Body of pancreas (tissue), 4 donors: ENCODE measurements around the gene UBQLN1. TPM values are rescaled to one million over a fixed set of nuclear protein-coding genes. Genes with fewer than 3 reads are reported as not detected.

Source experiments
- ATAC-seq: fragments of 150-250 bp; one replicate; pipeline ENCODE4 v1.9.1; 2016
- DNase-seq, 4 donors: peaks; one replicate each; pipeline ENCODE4 v3.0.0-alpha.2; 2019
- H3K27ac ChIP-seq, 4 donors: fragments of 200-600 bp; sonication (generic); 1 replicate in 3 of 4; 2 replicates in 1 of 4; pipeline versions ENCODE4 v1.5.1 to v1.6.1; 2016 to 2019; ENCODE audit warnings: mild to moderate bottlenecking in 1 of 4, mixed read lengths in 1 of 4, moderate library complexity in 1 of 4
- H3K27me3 ChIP-seq, 2 donors: fragments of 200-600 bp; sonication (generic); one replicate each; pipeline ENCODE4 v1.6.0; 2016; ENCODE audit warnings: mild to moderate bottlenecking in 1 of 2
- H3K36me3 ChIP-seq, 2 donors: fragments of 200-600 bp; sonication (generic); replicated peaks in 1 of 2; 2 replicates each; pipeline ENCODE4 v1.5.1; 2016; ENCODE audit warnings: low read depth in 2 of 2; ENCODE audit not compliant: insufficient read depth in 1 of 2
- H3K4me1 ChIP-seq: fragments of 200-600 bp; sonication (generic); one replicate; pipeline ENCODE4 v1.6.0; 2016
- H3K4me3 ChIP-seq, 2 donors: fragments of 200-600 bp; sonication (generic); 1 replicate in 1 of 2; 2 replicates in 1 of 2; pipeline ENCODE4 v1.5.1; 2016 to 2019
- H3K9me3 ChIP-seq, 3 donors: fragments of 200-600 bp; sonication (generic); 1 replicate in 2 of 3; 2 replicates in 1 of 3; pipeline ENCODE4 v1.5.1; 2016
- CTCF ChIP-seq, 7 experiments: fragments of 450-650 bp in 4 of 7; fragments of 200-600 bp in 3 of 7; sonication (generic) in 3 of 7; IDR thresholded peaks; one replicate each; pipeline ENCODE4 v1.5.1; 2016 to 2019; ENCODE audit warnings: antibody characterized with exemption in 7 of 7
- POLR2A ChIP-seq, 3 donors: fragments of 450-650 bp; IDR thresholded peaks; one replicate each; pipeline ENCODE4 v1.6.1; 2016; ENCODE audit warnings: antibody characterized with exemption in 3 of 3, mild to moderate bottlenecking in 2 of 3
- WGBS, 2 donors: methylation state at CpG; one replicate each; pipeline ENCODE4 v1.1.5; 2017; 5-methylcytosine and 5-hydroxymethylcytosine counted together
- intact Hi-C: fragments of 100-400 bp; cut with DNase I; formaldehyde crosslinking; loops from one replicate; pipeline ENCODE4 v1.15.1; 2023
- total RNA-seq, 2 donors: library from RNA; depleted of rRNA; stranded (reverse); fragments of >200 nt; gene quantifications; one replicate each; pipeline ENCODE4 v1.1.0, GENCODE V29; 2016

UBQLN1 gene
- total RNA-seq, 2 donors from 2014 or later: 45.8 to 49.5 TPM

- Histone ChIP-seq H3K4me3 (no peak overlapping the region), H3K27me3 (no peaks in the 10 kb centered on the region), H3K36me3 (no peaks in the 10 kb centered on the region), H3K27ac (no peak overlapping the region), H3K9me3 (no peaks in the 10 kb centered on the region), H3K4me1 (peaks cover 9% of the 10 kb centered on the region)
- intact Hi-C loops: no loop called here
- TF ChIP-seq CTCF (IDR thresholded peaks at IDR 0.05) (no peak), POLR2A (IDR thresholded peaks at IDR 0.05) (no peak)
- WGBS, 2 donors: 100% methylated on average over 1 of the region's 1 CpG
- ATAC-seq: no peak
- DNase-seq: no peak
Observed at GRCh38 chr9:83633255-83633654, 74.5 kb downstream of the UBQLN1 start.

- intact Hi-C loops: no loop called here
- WGBS, 2 donors: 51 to 55% methylated on average over 11 of the region's 11 CpGs
- no peaks in the 10 kb centered on the region for H3K9me3 ChIP-seq
- H3K27me3 ChIP-seq: no peaks in the 10 kb centered on the region
- H3K27ac ChIP-seq: no peak overlapping the region
- TF ChIP-seq POLR2A (IDR thresholded peaks at IDR 0.05) (no peak), CTCF (IDR thresholded peaks at IDR 0.05) (no peak)
- ATAC-seq (no peak), DNase-seq (no peak)
- no peaks in the 10 kb centered on the region for H3K4me1 ChIP-seq
- H3K36me3 ChIP-seq: no peaks in the 10 kb centered on the region
- no peak overlapping the region for H3K4me3 ChIP-seq
Observed at GRCh38 chr9:83630938-83631457, 76.8 kb downstream of the UBQLN1 start.

- no peaks in the 10 kb centered on the region for H3K27me3 ChIP-seq
- no peak overlapping the region for H3K27ac ChIP-seq
- TF ChIP-seq CTCF (IDR thresholded peaks at IDR 0.05) (no peak), POLR2A (IDR thresholded peaks at IDR 0.05) (no peak)
- 82 to 85% methylated on average over 7 of the region's 7 CpGs for WGBS, 2 donors
- intact Hi-C loops: no loop called here
- no peaks in the 10 kb centered on the region for H3K4me1 ChIP-seq
- no peaks in the 10 kb centered on the region for H3K36me3 ChIP-seq
- H3K9me3 ChIP-seq: no peaks in the 10 kb centered on the region
- H3K4me3 ChIP-seq: no peak overlapping the region
- DNase-seq (no peak), ATAC-seq (no peak)
Observed at GRCh38 chr9:83629433-83630104, 78.2 kb downstream of the UBQLN1 start.

GRCh38 chr9:83628540-83628939 is 79.2 kb downstream of the UBQLN1 start:
- ATAC-seq: no peak

More at GRCh38 chr9:83628540-83628939, 79.2 kb downstream of the UBQLN1 start:
- intact Hi-C loops: no loop called here
- H3K27ac ChIP-seq: no peak overlapping the region
- peaks cover 10% of the 10 kb centered on the region for H3K4me1 ChIP-seq
- no peak for TF ChIP-seq POLR2A (IDR thresholded peaks at IDR 0.05)
- TF ChIP-seq CTCF (IDR thresholded peaks at IDR 0.05): no peak
- no peak overlapping the region for H3K4me3 ChIP-seq
- no peak for DNase-seq
- H3K36me3 ChIP-seq: no peaks in the 10 kb centered on the region
- 92% methylated on average over 5 of the region's 5 CpGs for WGBS, 2 donors
- no peaks in the 10 kb centered on the region for H3K27me3 ChIP-seq
- no peaks in the 10 kb centered on the region for H3K9me3 ChIP-seq
